ENCODE measurements around the gene PPP1CA. TPM values are rescaled to one million over a fixed set of nuclear protein-coding genes. Genes with fewer than 3 reads are reported as not detected.

PPP1CA gene
- total RNA-seq, 1 donor from 2014 or later, result 223 TPM

DNA sequence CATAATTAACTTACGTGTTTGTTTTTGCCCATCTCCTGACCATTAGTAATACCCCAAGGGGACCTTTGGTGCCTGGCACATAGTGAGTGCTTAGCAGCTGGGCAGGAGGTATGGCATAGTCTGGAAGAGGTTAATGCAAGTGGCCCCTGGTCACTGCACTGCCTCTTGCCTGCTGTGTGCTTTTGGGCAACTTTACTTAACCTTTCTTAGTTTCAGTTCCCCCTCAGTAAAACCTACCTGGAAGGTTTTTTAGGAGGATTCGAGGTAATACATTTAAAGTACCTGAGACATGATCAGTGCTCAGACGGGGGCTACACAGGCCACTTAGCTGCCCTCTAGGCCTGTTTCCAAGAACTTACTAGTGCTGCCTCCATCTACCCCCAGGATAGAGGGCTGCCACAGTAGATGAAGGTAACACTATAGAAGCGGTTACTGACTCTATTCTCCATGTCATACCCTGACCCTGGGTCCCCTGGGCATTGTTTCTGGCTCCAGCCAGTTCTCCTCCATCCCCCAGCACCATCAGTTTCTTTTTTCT, 51.7 kb downstream of the PPP1CA start:
- no peak for DNase-seq (ENCODE audit: low read depth, low spot score)
- Mint-ChIP-seq H3K9me3 (no peaks in the 10 kb centered on the region), H3K36me3 (ENCODE audit: low read depth) (no peaks in the 10 kb centered on the region), H3K4me3 (no peak overlapping the region), H3K4me1 (peaks cover 24% of the 10 kb centered on the region), H3K27ac (ENCODE audit: unreplicated experiment) (no peak overlapping the region), H3K27me3 (ENCODE audit: low read depth) (no peaks in the 10 kb centered on the region)
- no peak for TF ChIP-seq CTCF (conservative IDR thresholded peaks at IDR 0.05)

DNA sequence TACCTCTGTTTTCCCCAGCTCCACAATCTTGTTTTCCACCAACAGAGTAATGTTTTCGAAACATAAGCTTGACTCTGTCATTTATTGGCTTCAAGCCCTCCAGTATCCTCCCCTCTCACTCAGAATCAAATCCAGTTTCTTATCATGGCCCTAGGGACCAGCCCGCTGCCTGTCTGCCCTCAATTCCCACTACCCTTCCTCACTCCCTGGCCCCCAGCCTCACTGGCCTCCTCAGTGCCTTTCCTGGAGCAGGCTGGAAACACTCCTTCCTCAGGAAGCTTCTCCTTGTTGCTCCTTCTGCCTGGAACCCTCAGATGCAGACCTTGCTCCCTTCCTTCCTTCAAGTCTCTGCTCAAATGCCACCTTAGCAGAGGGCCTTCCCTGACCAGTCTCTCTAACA, 52.2 kb downstream of the PPP1CA start:
- Mint-ChIP-seq H3K4me1 (peaks cover 20% of the 10 kb centered on the region), H3K36me3 (ENCODE audit: low read depth) (no peaks in the 10 kb centered on the region), H3K4me3 (no peak overlapping the region), H3K27ac (ENCODE audit: unreplicated experiment) (no peak overlapping the region), H3K27me3 (ENCODE audit: low read depth) (no peaks in the 10 kb centered on the region), H3K9me3 (no peaks in the 10 kb centered on the region)
- DNase-seq (ENCODE audit: low read depth, low spot score), result no peak
- no peak for TF ChIP-seq CTCF (conservative IDR thresholded peaks at IDR 0.05)

DNA sequence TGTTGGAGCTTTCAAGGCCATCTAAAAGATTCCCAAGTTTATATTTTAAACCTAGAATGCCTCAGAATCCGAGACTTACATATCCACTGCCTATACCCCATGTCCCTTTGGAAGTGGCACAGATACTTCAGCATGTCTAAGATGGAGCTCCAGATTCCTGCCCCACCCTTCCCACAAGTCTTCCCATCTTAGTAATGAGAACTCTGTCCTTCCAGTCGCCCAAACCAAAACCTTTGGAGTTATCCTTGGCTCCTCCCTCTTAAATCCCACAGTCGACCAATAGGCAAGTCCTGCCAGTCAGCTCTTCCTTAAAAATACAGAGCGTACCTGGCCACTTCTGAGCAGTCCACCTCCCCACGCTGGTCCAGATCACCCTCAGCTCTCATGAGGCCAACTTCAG, 52.6 kb downstream of the PPP1CA start:
- no peaks in the 10 kb centered on the region for H3K36me3 Mint-ChIP-seq (ENCODE audit: low read depth)
- no peaks in the 10 kb centered on the region for H3K27me3 Mint-ChIP-seq (ENCODE audit: low read depth)
- no peak for DNase-seq (ENCODE audit: low read depth, low spot score)
- TF ChIP-seq CTCF (conservative IDR thresholded peaks at IDR 0.05), result no peak
- H3K27ac Mint-ChIP-seq (ENCODE audit: unreplicated experiment), result no peak overlapping the region
- peaks cover 16% of the 10 kb centered on the region for H3K4me1 Mint-ChIP-seq
- no peak overlapping the region for H3K4me3 Mint-ChIP-seq
- no peaks in the 10 kb centered on the region for H3K9me3 Mint-ChIP-seq

Other genes starting within 250 kb of the PPP1CA start
- 51.3 and 55.1 TPM in 2 replicates for gene GRK2, start 135.4 kb downstream of the PPP1CA start, total RNA-seq
- gene ANKRD13D, start 112.6 kb downstream of the PPP1CA start, total RNA-seq, result 58.9 and 71.8 TPM in 2 replicates
- 3.0 and 3.3 TPM in 2 replicates for gene SSH3, start 98.3 kb downstream of the PPP1CA start, total RNA-seq
- 3.7 and 7.1 TPM in 2 replicates for gene POLD4, start 48.3 kb downstream of the PPP1CA start, total RNA-seq
- 0.41 and 0.68 TPM in 2 replicates for gene CLCF1, start 28.3 kb downstream of the PPP1CA start, total RNA-seq
- 46.1 and 49.4 TPM in 2 replicates for gene RAD9A, start 9.9 kb downstream of the PPP1CA start, total RNA-seq
- 0.66 and 1.8 TPM in 2 replicates for gene TBC1D10C, start 2.2 kb upstream of the PPP1CA start, total RNA-seq
- 0.07 and 0.12 TPM in 2 replicates for gene CARNS1, start 13.8 kb upstream of the PPP1CA start, total RNA-seq
- 48.4 and 55.0 TPM in 2 replicates for gene RPS6KB2, start 26.6 kb upstream of the PPP1CA start, total RNA-seq
- gene PTPRCAP, start 35.8 kb upstream of the PPP1CA start, total RNA-seq, result 0.84 and 1.6 TPM in 2 replicates
- gene CORO1B, start 41.6 kb upstream of the PPP1CA start, total RNA-seq, result 79.0 and 89.5 TPM in 2 replicates
- gene GPR152, start 50.9 kb upstream of the PPP1CA start, total RNA-seq, result not detected in 2 replicates
- not detected in 2 replicates for gene CABP4, start 53.5 kb upstream of the PPP1CA start, total RNA-seq
- 37.3 and 40.8 TPM in 2 replicates for gene TMEM134, start 67.4 kb upstream of the PPP1CA start, total RNA-seq
- 48.7 and 50.1 TPM in 2 replicates for gene AIP, start 81.2 kb upstream of the PPP1CA start, total RNA-seq
- gene PITPNM1, start 103.5 kb upstream of the PPP1CA start, total RNA-seq, result 81.5 and 109 TPM in 2 replicates
- 32.0 and 32.8 TPM in 2 replicates for gene CDK2AP2, start 106.3 kb upstream of the PPP1CA start, total RNA-seq
- not detected in 2 replicates for gene CABP2, start 121.6 kb upstream of the PPP1CA start, total RNA-seq
- 776 and 780 TPM in 2 replicates for gene GSTP1, start 182.0 kb upstream of the PPP1CA start, total RNA-seq
- gene NDUFV1, start 205.1 kb upstream of the PPP1CA start, total RNA-seq, result 182 and 191 TPM in 2 replicates
- gene NUDT8, start 228.1 kb upstream of the PPP1CA start, total RNA-seq, result 11.0 and 13.9 TPM in 2 replicates
- not detected in 2 replicates for gene TBX10, start 237.9 kb upstream of the PPP1CA start, total RNA-seq
- gene ACY3, start 248.9 kb upstream of the PPP1CA start, total RNA-seq, result not detected in 2 replicates